Activated CD8-positive, alpha-beta T cell treated with anti-CD3 and anti-CD28 coated beads, Interleukin-2, amount 10 ng/mL, durations not matched to agents 7 days and 5 days (primary cell): ENCODE results near the gene NUDT19. TPM values are rescaled to one million over a fixed set of nuclear protein-coding genes. Genes with fewer than 3 reads are reported as not detected.
"Not testable (repeated sequence)": the region's sequence is repeated elsewhere in the genome, so short reads cannot be mapped to it uniquely, and the experiment has no call there.

Experiments
- ATAC-seq: fragments of 150-1000 bp; cut with Tn5 transposase; one replicate; pipeline ENCODE4 v1.10.0; 2021; ENCODE audit warnings: moderate library complexity
- CTCF ChIA-PET: fragments of 350-600 bp; sonication (Branson Sonifier 250); formaldehyde crosslinking; loops from one replicate; lab custom pipeline; 2021; ENCODE audit warnings: antibody characterized with exemption; lab: Charles Lee
- POLR2A ChIA-PET: fragments of 350-600 bp; sonication (Branson Sonifier 250); formaldehyde crosslinking; loops from one replicate; lab custom pipeline; 2021; ENCODE audit warnings: antibody characterized with exemption; lab: Charles Lee
- DNase-seq: peaks from one replicate; pipeline ENCODE4 v3.0.0-alpha.2; 2020
- H3K27ac Mint-ChIP-seq: one replicate; pipeline ENCODE4 v1.8.0; 2021; ENCODE audit warnings: mild to moderate bottlenecking, mixed read lengths
- H3K27me3 Mint-ChIP-seq: one replicate; pipeline ENCODE4 v1.8.0; 2021; ENCODE audit warnings: low read depth, mixed read lengths
- H3K36me3 Mint-ChIP-seq: one replicate; pipeline ENCODE4 v1.8.0; 2021; ENCODE audit warnings: low read depth, mixed read lengths
- H3K4me1 Mint-ChIP-seq: one replicate; pipeline ENCODE4 v1.8.0; 2021; ENCODE audit warnings: low read depth, mixed read lengths
- H3K4me3 Mint-ChIP-seq: one replicate; pipeline ENCODE4 v1.8.0; 2021; ENCODE audit warnings: mild to moderate bottlenecking, mixed read lengths
- H3K9me3 Mint-ChIP-seq: one replicate; pipeline ENCODE4 v1.8.0; 2022; ENCODE audit warnings: mixed read lengths; ENCODE audit not compliant: insufficient read depth
- total RNA-seq, 2 experiments: library from RNA; stranded (reverse); gene quantifications; one replicate each; pipeline ENCODE4 v1.2.3, GENCODE V29; 2021

NUDT19 gene
- 10 to 100 TPM; 12.9 to 14.3 TPM for total RNA-seq

DNA sequence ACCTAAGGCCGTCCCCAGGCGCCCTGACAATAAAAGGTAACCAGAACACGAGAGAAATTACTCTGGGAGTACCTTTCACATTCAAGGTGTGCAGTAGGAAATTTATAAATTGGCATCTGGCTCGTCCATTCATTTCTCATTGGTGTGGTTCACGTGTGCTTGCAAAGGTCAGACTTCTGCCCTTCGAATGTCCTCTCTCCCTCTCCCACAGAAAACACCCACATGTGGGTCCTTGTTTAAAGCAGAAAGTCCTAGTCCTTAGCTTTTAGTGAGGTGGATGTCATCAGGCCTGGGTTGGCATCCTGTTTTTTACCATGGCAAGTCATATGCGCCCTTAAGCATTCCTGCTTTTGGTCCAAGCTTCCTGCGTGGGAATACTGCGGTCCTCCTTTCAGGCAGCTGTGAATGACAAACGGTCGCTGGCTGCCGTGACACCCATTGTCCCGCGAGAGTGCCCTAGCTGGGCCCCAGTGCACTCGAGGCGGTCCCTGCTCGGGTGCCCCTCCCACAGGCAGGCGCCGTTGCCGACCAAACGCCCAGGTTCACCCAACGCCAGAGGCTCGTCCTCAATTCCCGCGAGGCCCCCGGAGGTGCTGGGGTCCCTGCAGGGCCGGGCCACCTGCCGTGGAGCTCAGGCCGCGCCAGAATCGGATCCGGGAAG is at the start of gene NUDT19:
Gene NUDT19 (plus strand): TSS at position 531 of the 661 bp plus-strand sequence. CDS start 140 bp downstream, outside the sequence.
- no peaks in the 10 kb centered on the region for H3K9me3 Mint-ChIP-seq
- ChIA-PET CTCF (interaction anchor here (0.6 to 2.8 kb wide), 6 partner anchors 8 to 426 kb away, joined by 3 to 12 read pairs (median 3); partner anchors contain the start of gene RGS9BP), POLR2A (interaction anchor here (0.7 to 2.2 kb wide), 10 partner anchors 9 to 346 kb away, joined by 3 to 18 read pairs (median 6); partner anchors contain the start of genes ANKRD27, CEP89, FAAP24 and ZNF507)
- H3K27me3 Mint-ChIP-seq, result no peaks in the 10 kb centered on the region
- H3K36me3 Mint-ChIP-seq, result peaks cover 35% of the 10 kb centered on the region
- peak; percentile 88 for DNase-seq
- peaks cover 53% of the 10 kb centered on the region for H3K4me1 Mint-ChIP-seq
- peak; percentile 85 for ATAC-seq
- H3K27ac Mint-ChIP-seq, result peak within 1 kb of the TSS; percentile 83
- H3K4me3 Mint-ChIP-seq, result peak within 1 kb of the TSS; percentile 81

DNA sequence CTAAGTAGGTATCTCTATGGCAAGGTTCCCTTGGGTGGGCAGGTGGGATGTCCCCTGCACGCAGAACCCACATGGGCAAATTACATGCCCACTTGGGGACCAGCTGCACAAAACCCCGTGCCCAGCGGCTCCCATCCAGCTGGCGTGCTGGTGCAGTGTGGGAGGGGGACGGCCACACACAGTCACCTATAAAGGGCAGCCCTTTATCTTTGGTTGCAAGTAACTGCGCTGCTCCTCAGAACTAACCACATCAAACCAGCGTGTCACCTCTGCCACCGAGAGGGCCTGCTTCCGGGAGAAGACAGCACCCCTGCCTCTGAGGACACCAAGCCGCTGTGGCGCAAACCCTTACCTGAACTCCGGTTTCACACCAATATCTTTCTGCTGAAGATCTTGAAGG is 48.9 kb upstream of the NUDT19 start:
- ATAC-seq (peak; percentile 96), DNase-seq (peak; percentile 89)
- Mint-ChIP-seq H3K9me3 (no peaks in the 10 kb centered on the region), H3K4me3 (peak overlapping the region; percentile 49), H3K27me3 (no peaks in the 10 kb centered on the region), H3K36me3 (peaks cover 71% of the 10 kb centered on the region), H3K4me1 (peaks cover 50% of the 10 kb centered on the region), H3K27ac (peak overlapping the region; percentile 89)
- CTCF ChIA-PET, result interaction anchor here (1.1 kb wide), 1 partner anchor 13 kb away, joined by 4 read pairs; no protein-coding TSS in a partner anchor
- POLR2A ChIA-PET, result no interaction called here

DNA sequence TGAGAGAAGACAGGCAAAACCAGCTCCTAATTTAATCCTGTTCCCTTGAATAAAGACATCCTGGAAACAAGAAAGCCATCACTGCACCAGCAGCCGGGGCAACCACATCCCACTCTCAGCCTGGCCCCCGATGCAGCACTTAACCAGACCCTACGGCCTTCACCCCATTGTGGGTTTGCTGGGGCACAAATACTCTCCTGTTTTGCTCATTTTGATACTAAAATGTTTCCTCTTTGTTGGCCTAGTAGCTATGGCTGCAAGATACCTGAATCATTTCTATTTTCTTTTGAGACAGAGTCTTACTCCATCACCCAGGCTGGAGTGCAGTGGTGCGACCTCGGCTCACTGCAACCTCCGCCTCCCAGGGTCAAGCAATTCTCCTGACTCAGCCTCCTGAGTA is 45.1 kb upstream of the NUDT19 start:
- Mint-ChIP-seq H3K36me3 (peaks cover 61% of the 10 kb centered on the region), H3K4me1 (peaks cover 55% of the 10 kb centered on the region), H3K4me3 (peak overlapping the region; percentile 48), H3K9me3 (no peaks in the 10 kb centered on the region), H3K27me3 (no peaks in the 10 kb centered on the region), H3K27ac (peak overlapping the region; percentile 78)
- DNase-seq, result peak; percentile 56
- no peak for ATAC-seq
- POLR2A ChIA-PET, result interaction anchor here (0.6 to 1.2 kb wide), 3 partner anchors 8 to 47 kb away, joined by 3 to 5 read pairs (median 4); partner anchors contain the start of gene NUDT19
- CTCF ChIA-PET, result interaction anchor here (1.0 to 2.0 kb wide), 2 partner anchors 9 to 46 kb away, joined by 3 to 10 read pairs; no protein-coding TSS in a partner anchor

- DNase-seq, result peak; percentile 52
- Mint-ChIP-seq H3K36me3 (peaks cover 55% of the 10 kb centered on the region), H3K27me3 (no peaks in the 10 kb centered on the region), H3K4me1 (peaks cover 48% of the 10 kb centered on the region), H3K4me3 (peak overlapping the region; percentile 48), H3K9me3 (no peaks in the 10 kb centered on the region), H3K27ac (peak overlapping the region; percentile 78)
- ChIA-PET CTCF (interaction anchor here (0.8 to 2.0 kb wide), 4 partner anchors 28 to 47 kb away, joined by 3 to 10 read pairs (median 6); partner anchors contain the start of genes ANKRD27 and RGS9BP), POLR2A (no interaction called here)
- ATAC-seq, result no peak
Observed at GRCh38 chr19:32647361-32647760, 44.3 kb upstream of the NUDT19 start.

- peaks cover 38% of the 10 kb centered on the region for H3K36me3 Mint-ChIP-seq
- CTCF ChIA-PET, result interaction anchor here (1.3 kb wide), 1 partner anchor 10 kb away, joined by 4 read pairs; no protein-coding TSS in a partner anchor
- no peak overlapping the region for H3K27ac Mint-ChIP-seq
- no peaks in the 10 kb centered on the region for H3K9me3 Mint-ChIP-seq
- no peak for ATAC-seq
- no peaks in the 10 kb centered on the region for H3K27me3 Mint-ChIP-seq
- no peak for DNase-seq
- H3K4me1 Mint-ChIP-seq, result peaks cover 26% of the 10 kb centered on the region
- H3K4me3 Mint-ChIP-seq, result no peak overlapping the region
- POLR2A ChIA-PET, result interaction anchor here (0.6 kb wide), 1 partner anchor 230 kb away, joined by 3 read pairs; no protein-coding TSS in a partner anchor
Observed at GRCh38 chr19:32649751-32650150, 41.9 kb upstream of the NUDT19 start.

- Mint-ChIP-seq H3K36me3 (peaks cover 41% of the 10 kb centered on the region), H3K4me3 (no peak overlapping the region), H3K4me1 (peaks cover 26% of the 10 kb centered on the region), H3K27me3 (no peaks in the 10 kb centered on the region), H3K9me3 (no peaks in the 10 kb centered on the region), H3K27ac (no peak overlapping the region)
- POLR2A ChIA-PET, result no interaction called here
- CTCF ChIA-PET, result no interaction called here
- ATAC-seq (no peak), DNase-seq (no peak)
Observed at GRCh38 chr19:32650671-32651070, 41.0 kb upstream of the NUDT19 start.

DNA sequence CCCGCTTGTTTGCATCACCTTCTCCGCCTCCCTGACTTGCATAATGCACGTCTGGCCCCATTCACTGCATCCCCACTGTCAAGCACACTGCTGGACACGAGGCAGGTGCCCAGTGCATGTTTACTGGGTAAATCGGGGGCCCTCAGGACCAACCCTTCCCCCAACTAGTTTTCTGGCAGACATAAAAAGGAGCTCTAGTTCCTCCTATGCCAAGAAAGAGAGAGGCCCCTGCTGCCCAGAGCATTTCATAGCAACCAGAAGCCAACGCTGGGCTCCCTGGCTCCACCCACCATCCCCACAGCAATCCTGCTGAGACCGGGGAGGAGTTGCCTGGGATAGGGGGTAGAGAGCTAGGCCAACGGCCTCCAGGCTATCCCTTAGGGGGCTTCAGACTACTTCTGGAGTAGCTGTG is 39.9 kb upstream of the NUDT19 start:
- no peaks in the 10 kb centered on the region for H3K9me3 Mint-ChIP-seq
- no peak overlapping the region for H3K4me3 Mint-ChIP-seq
- H3K27ac Mint-ChIP-seq, result no peak overlapping the region
- H3K4me1 Mint-ChIP-seq, result peaks cover 18% of the 10 kb centered on the region
- ATAC-seq (no peak), DNase-seq (no peak)
- ChIA-PET POLR2A (interaction anchor here (0.6 kb wide), 1 partner anchor 149 kb away, joined by 3 read pairs; no protein-coding TSS in a partner anchor), CTCF (no interaction called here)
- no peaks in the 10 kb centered on the region for H3K27me3 Mint-ChIP-seq
- H3K36me3 Mint-ChIP-seq, result peaks cover 43% of the 10 kb centered on the region

GRCh38 chr19:32652331-32652730 is 39.3 kb upstream of the NUDT19 start:
- Mint-ChIP-seq H3K36me3 (peaks cover 37% of the 10 kb centered on the region), H3K4me1 (peaks cover 12% of the 10 kb centered on the region)
- H3K27me3 Mint-ChIP-seq, ATAC-seq, POLR2A ChIA-PET, H3K4me3 Mint-ChIP-seq, H3K9me3 Mint-ChIP-seq, CTCF ChIA-PET, H3K27ac Mint-ChIP-seq, DNase-seq: not testable (repeated sequence)

DNA sequence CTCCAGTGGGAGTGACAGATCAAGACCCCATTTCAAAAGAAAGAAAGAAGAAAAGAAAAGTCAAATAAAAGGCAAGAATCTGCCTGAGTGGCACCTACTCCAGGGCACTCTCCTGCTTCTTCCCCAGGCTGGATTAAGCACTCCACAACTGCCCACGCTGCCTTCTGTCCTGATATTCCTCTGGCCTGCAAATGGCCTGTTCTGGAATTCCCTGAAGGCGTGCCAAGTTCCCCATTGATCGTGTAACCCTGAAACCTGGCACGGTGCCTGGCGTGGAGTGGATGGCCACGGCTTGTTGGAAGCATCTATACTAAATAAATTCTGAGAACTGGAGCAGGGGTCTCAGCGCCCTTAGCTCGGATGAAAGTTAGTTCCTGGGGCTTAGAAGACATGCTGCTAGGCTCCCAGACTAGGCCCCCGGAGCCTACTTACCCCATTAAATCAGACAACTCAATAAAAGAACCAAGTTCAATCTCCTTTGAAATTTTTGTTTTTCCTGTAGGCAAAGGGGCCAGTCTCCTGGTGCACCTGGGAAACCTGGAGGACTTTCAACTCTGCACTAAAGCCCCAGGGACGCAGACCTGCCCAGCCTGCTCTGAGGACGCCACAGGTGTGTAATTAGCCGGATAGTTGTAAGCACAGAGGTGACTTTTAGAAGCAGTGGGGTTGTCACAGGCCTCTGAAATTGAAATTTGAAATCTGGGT is 38.6 kb upstream of the NUDT19 start:
- no peak for DNase-seq
- Mint-ChIP-seq H3K27me3 (no peaks in the 10 kb centered on the region), H3K27ac (no peak overlapping the region), H3K4me3 (no peak overlapping the region), H3K9me3 (no peaks in the 10 kb centered on the region), H3K36me3 (peaks cover 31% of the 10 kb centered on the region), H3K4me1 (peaks cover 4% of the 10 kb centered on the region)
- ChIA-PET CTCF (no interaction called here), POLR2A (no interaction called here)
- no peak for ATAC-seq

DNA sequence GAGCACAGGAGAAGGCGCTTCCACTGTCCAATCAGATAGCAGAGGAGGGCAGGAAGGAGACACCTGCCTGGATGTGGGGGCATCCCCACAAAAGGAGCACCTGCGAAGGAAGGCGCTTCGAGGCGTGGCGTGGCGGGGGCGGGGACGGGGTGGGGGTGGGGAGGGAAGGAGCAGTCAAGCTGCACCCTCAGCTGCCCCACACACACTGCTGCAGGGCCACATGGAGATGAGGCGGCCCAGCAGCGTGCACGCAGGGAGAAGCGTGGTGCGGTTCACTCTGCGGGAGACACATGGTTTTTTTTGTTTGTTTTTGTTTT is 38.1 kb upstream of the NUDT19 start:
- no peak for DNase-seq
- Mint-ChIP-seq H3K36me3 (peaks cover 27% of the 10 kb centered on the region), H3K4me3 (no peak overlapping the region), H3K27me3 (no peaks in the 10 kb centered on the region), H3K27ac (no peak overlapping the region), H3K9me3 (no peaks in the 10 kb centered on the region), H3K4me1 (no peaks in the 10 kb centered on the region)
- no peak for ATAC-seq
- POLR2A ChIA-PET, result no interaction called here
- CTCF ChIA-PET, result no interaction called here

DNA sequence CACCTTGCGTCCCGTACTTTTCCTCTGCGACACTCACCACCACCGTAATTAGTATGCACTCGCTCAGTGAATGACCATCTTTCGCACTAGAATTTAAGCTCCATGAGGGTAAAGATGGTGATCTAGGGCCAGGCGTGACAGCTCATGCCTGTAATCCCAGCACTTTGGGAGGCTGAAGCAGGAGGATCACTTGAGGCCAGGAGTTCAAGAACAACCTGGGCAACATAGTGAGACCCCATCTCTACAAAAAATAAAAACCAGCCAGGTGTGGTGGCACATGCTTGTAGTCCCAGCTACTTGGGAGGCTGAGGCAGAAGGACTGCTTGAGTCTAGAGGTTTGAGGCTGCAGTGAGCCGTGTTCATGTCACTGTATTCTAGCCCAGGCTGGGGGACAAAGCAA is 35.2 kb upstream of the NUDT19 start:
- H3K27ac Mint-ChIP-seq, H3K27me3 Mint-ChIP-seq, H3K4me3 Mint-ChIP-seq, H3K9me3 Mint-ChIP-seq, DNase-seq, H3K4me1 Mint-ChIP-seq, ATAC-seq, POLR2A ChIA-PET: not testable (repeated sequence)
- peaks cover 15% of the 10 kb centered on the region for H3K36me3 Mint-ChIP-seq
- CTCF ChIA-PET, result interaction anchor here (1.0 kb wide), 1 partner anchor 17 kb away, joined by 3 read pairs; no protein-coding TSS in a partner anchor
